Activated CD4-positive, alpha-beta T cell treated with anti-CD3 and anti-CD28 coated beads, Interleukin-2, amount 50 U/mL, for 16 hours (primary cell): Measurements from ENCODE around the gene PDCL2.
"Not testable (repeated sequence)": the region's sequence is repeated elsewhere in the genome, so short reads cannot be mapped to it uniquely, and the experiment has no call there.

Experiments used
- DNase-seq: peaks from one replicate; pipeline ENCODE4 v3.0.0-alpha.2; 2020

Gene PDCL2

GRCh38 chr4:55582773-55583172 is 9.3 kb downstream of the PDCL2 start:
- DNase-seq: not testable (repeated sequence)

- no peak for DNase-seq
These were observed 13.6 kb downstream of the PDCL2 start for GRCh38 chr4:55578341-55579010.

GRCh38 chr4:55575513-55575912 is 16.5 kb downstream of the PDCL2 start:
- no peak for DNase-seq

GRCh38 chr4:55574252-55574651 is 17.8 kb downstream of the PDCL2 start:
- peak; percentile 35 for DNase-seq

GRCh38 chr4:55571806-55572205 is 20.2 kb downstream of the PDCL2 start:
- DNase-seq: no peak

GRCh38 chr4:55568905-55569504 is 23.0 kb downstream of the PDCL2 start:
- DNase-seq: no peak

- peak; percentile 48 for DNase-seq
These were observed 30.2 kb downstream of the PDCL2 start for GRCh38 chr4:55561889-55562288.

- DNase-seq: no peak
These were observed 31.9 kb downstream of the PDCL2 start for GRCh38 chr4:55560096-55560495.

- DNase-seq: no peak
These were observed 37.5 kb downstream of the PDCL2 start for GRCh38 chr4:55554453-55555030.

- DNase-seq: peak; percentile 42
These were observed 38.4 kb downstream of the PDCL2 start for GRCh38 chr4:55553441-55554201.

GRCh38 chr4:55551964-55552363 is 40.1 kb downstream of the PDCL2 start:
- not testable (repeated sequence) for DNase-seq

- peak; percentile 75 for DNase-seq
These were observed 42.2 kb downstream of the PDCL2 start for GRCh38 chr4:55549888-55550287.

- no peak for DNase-seq
These were observed 44.1 kb downstream of the PDCL2 start for GRCh38 chr4:55547918-55548317.

GRCh38 chr4:55547466-55547770 is 44.6 kb downstream of the PDCL2 start:
- no peak for DNase-seq

- DNase-seq: peak; percentile 83
These were observed 45.1 kb downstream of the PDCL2 start, which contains the start of gene CLOCK for GRCh38 chr4:55546756-55547465. Gene CLOCK, minus strand, starts transcription at chr4:55546909. Its CDS starts 64,124 bp downstream, at chr4:55482785.

- no peak for DNase-seq
These were observed 45.6 kb downstream of the PDCL2 start for GRCh38 chr4:55546506-55546755.

GRCh38 chr4:55545641-55546505 is 46.2 kb downstream of the PDCL2 start:
- peak; percentile 63 for DNase-seq

- DNase-seq: no peak
These were observed 46.9 kb downstream of the PDCL2 start for GRCh38 chr4:55545151-55545550.

- no peak for DNase-seq
These were observed 48.2 kb downstream of the PDCL2 start for GRCh38 chr4:55543858-55544257.

- DNase-seq: no peak
These were observed 51.8 kb downstream of the PDCL2 start for GRCh38 chr4:55540271-55540670.

GRCh38 chr4:55539658-55540057 is 52.4 kb downstream of the PDCL2 start:
- DNase-seq: no peak

GRCh38 chr4:55538531-55538930 is 53.5 kb downstream of the PDCL2 start:
- no peak for DNase-seq
